ENCODE data around the gene ROBO3.

DNA sequence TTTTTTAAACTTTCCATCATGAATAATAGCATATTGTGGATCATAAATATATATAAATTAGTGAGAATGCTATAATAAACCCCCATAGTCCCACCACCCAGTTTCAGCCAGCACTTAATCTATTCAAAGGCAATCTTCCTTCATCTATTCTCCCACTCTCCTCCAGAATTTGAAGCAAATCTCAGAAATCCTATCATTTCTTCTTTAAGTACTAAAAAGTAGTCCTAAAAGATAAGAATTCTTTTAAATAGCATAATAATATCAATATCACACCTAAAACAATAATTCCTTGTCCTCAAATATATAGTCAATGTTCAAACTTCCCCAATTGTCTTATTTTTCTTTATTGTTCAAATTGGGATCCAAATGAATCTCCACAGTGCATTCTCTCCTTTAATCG, 24.6 kb upstream of the ROBO3 start:
- TF ChIP-seq, protein P1, sequence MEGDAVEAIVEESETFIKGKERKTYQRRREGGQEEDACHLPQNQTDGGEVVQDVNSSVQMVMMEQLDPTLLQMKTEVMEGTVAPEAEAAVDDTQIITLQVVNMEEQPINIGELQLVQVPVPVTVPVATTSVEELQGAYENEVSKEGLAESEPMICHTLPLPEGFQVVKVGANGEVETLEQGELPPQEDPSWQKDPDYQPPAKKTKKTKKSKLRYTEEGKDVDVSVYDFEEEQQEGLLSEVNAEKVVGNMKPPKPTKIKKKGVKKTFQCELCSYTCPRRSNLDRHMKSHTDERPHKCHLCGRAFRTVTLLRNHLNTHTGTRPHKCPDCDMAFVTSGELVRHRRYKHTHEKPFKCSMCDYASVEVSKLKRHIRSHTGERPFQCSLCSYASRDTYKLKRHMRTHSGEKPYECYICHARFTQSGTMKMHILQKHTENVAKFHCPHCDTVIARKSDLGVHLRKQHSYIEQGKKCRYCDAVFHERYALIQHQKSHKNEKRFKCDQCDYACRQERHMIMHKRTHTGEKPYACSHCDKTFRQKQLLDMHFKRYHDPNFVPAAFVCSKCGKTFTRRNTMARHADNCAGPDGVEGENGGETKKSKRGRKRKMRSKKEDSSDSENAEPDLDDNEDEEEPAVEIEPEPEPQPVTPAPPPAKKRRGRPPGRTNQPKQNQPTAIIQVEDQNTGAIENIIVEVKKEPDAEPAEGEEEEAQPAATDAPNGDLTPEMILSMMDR (IDR thresholded peaks at IDR 0.05): no peak
- TF ChIP-seq POLR2AphosphoS5 (IDR thresholded peaks at IDR 0.05) (no peak), POLR2A (IDR thresholded peaks at IDR 0.05; ENCODE audit: low read depth) (no peak), EP300 (IDR thresholded peaks at IDR 0.05) (no peak)
